HG03558 (cell line): ENCODE results near the gene LAMC2.

Experiments
- ATAC-seq: cut with Tn5 transposase; IDR thresholded peaks from one replicate; pipeline ENCODE4 v1.9.1; 2021; ENCODE audit warnings: moderate number of reproducible peaks; ENCODE audit not compliant: unreplicated experiment; ENCODE audit errors: extremely low read depth

The LAMC2 gene

DNA sequence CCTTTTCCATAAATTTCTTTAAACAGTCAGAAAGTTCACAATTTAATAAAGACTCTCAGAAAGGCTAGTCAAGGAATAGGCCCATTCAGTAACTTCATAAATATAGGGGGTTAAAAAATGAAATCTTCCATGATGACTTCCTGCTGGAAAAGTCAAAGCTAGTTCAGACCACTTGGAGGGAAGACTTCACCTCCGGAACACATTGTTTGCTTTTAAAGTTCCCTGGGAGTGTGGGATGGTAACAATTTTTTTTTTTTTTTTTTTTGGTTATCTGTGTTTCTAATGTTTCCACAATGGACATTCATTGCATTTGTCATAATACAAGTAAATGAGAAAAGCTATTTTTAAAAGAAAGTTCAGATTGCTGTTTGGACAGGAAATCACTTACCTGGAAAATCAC is 18.4 kb upstream of the LAMC2 start:
- ATAC-seq = no peak

DNA sequence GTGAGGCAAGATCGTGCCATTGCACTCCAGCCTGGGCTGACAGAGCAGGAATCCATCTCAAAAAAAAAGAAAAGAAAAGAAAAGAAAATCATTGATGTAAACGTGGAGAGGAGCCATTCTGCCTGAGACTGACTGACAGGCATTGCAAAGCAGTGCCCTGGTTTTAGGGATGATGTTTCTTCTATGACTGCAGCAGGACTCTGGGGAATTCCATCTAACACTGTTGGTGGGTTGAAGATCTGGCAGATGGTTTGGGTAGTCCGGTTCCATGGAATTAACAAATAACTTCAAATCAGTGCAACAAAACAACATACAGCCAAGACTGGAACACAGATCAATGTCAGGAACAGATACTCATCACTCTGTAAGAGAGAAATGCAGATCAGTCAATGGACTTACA is 17.8 kb upstream of the LAMC2 start:
- no peak for ATAC-seq

DNA sequence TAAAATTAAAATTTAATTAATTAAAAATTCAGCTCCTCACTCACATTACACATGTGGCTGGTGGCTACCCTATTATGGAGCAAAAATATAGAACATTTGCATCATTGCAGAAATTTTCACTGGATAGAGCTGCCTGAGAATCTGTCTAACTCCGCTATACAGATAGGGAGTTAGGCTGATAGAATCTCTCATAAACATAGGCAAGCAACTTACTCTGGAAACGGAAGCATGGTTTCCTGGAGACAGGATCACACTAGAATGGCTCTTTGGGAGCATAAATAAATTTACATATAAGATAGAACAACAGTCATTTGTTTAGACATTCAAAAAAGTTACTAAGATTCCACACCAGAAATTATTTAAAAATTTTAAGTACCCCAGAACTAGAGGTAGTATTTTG is 12.2 kb upstream of the LAMC2 start:
- ATAC-seq = no peak

DNA sequence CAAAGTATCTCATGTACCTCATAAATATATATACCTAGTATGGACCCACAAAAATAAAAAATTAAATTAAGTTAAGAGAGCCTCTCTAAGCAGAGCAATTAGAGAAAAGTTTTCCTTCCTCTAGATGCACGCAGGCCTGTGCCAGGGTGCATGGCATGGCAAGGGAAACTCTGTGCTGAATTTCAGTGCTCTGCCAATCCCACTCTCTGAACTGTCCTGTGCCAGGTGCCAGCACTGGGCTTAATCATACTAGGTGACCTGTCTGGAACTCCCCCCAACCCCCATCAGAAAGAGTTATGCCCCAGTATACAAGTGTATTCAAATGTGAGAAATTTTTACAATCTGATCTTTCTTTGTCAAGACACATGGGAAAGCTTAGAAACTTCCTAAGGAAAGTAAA is 10.4 kb upstream of the LAMC2 start:
- ATAC-seq = no peak

DNA sequence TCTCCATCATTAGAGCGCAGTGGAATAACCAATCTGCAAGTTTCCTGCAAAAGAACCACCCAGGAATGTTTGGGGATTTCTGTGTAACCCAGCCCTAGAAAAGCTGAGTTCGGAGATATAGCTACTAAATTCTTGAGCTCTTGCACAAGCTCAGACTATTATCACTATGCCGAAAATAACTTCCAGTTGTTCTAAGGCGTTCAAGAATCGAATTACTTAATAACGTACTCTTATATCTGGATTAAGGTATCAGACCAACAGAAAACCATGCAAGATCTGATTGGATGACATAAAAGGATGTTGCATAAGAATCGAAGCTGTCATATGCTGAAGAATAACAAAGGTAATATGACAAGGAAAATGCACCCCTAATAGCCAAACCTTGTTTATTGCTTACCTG is 7.5 kb upstream of the LAMC2 start:
- ATAC-seq = no peak

DNA sequence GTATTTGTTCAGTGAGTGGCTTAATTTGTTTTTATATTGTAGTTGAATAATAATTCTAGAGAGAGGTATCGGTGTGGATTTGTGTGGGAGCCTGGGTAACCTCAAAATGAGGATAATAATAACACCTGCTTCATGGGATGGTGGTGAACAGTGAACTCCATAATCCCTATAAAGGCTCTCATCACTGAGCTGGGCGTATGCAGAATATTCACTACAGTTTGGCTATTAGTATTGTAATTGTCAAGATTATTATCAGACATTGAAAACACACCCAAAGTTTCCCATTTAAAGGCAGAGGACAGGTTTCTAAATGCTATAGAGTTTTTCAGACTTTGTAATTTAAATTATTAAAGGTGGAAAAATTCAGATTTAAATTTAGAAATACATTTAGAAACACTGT is 7.0 kb upstream of the LAMC2 start:
- ATAC-seq = no peak

DNA sequence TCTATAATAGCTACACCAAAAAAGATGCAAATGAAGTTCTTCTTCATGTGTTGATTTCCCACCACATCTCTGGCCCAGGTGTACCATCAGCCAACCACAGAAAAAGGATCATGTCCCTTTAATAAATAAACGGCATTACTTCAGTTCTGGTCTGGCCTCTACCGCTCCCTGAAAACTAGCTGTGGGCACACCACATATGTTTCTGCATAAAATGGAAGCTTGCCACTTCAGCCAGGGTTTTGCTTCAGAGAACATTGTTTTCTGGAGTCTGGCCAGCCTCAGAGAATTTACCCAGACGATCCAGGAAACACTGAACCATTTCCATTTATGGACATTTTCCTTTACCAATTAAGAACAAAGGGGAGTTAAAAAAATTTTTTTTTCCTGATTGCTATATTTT is 5.8 kb upstream of the LAMC2 start:
- ATAC-seq = no peak

DNA sequence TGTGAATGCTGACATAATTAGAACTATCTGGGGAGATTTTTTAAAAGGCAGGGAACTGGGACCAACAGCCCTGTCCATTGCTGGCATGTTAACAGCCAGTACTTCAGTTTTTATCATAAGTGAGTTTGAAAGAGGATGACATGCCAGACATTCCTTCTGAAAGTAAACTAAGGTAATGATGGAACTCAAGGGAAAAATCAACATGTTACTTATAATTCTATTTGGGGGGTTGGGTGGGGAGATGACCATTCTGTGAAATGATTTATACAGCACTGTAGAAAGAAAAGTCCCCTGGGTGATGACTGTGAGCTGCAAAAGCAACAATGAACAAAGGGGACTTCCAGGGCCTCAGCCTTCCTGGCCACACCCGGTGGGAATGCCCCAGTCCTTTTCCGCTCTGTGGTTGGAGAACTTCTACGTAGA is 5.4 kb upstream of the LAMC2 start:
- ATAC-seq = peak; percentile 55

DNA sequence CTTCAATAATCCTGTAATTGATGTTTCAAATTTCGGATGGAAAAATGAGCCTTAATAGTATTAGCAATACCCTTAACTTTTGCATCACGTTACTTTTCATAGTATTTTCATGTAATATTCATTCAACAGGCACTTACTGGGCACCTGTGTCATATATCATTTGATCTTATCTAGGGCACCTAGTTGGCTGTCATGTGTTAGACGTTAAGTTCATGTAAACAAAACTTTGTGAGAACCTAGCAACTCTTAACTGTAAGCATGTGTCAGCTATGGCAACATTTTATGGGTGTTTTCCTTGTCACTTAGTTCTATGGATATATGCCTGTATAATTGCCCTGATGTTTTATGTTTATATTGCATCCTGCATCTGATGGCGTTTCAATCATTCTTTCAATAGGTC is 777 bp downstream of the LAMC2 start:
- no peak for ATAC-seq

DNA sequence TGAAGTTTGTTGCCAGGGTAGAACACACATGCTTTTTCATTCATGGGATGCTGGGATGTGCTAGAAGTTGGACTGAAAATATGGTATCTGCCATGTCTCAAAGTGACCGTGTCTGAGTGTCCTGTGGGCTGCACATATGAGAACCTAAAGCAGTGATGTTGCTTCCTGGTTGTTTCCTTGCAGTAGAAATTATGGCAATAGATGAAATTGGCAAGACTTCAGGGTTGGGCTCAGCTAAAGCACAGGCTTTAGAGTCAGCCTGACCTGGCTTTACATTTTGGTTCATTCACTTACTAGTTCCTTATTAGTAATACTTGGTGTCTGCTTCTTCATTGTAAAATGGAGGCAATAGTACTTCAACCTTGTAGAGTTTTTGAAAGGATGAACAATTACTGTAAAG is 2.2 kb downstream of the LAMC2 start:
- ATAC-seq = no peak

DNA sequence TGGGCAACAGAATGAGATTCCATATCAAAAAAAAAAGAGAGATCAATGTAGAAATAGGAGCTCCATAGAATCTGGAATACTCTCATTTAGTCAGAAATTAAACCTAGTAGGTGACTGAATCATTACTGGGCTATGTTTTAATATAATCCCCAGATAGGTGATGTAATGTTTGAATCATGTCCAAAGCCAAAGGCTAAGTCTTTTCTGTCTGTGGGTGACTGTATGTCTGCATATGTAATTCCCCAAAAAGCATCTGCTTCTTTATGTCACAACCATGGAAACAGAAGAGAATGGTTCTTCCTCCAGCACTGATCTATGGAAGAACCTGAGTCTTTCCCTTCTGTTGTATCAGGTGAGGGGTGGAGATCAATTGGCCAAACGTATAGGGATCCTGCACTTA is 5.8 kb downstream of the LAMC2 start:
- no peak for ATAC-seq

DNA sequence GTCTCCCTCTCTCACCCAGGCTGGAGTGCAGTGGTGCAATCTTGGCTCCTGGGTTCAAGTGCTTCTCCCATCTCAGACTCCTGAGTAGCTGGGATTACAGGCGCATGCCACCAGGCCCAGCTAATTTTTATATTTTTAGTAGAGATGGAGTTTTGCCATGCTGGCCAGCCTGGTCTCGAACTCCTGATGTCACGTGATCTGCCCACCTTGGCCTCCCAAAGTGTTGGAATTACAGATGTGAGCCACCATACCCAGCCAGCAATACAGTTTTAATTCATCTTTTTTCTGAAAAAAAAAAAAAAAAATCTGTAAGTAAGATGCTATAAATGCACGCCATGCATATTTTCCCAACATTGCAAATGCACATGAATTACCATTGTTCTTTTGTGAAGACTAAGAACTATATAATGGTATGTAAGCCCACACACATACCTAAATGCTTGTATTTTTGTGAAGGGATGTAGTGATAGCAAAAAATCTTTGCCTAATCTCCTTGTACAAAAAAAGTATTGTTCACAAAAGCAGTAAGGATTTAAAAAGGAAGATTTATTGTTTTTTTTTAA is 8.0 kb downstream of the LAMC2 start:
- ATAC-seq = no peak

DNA sequence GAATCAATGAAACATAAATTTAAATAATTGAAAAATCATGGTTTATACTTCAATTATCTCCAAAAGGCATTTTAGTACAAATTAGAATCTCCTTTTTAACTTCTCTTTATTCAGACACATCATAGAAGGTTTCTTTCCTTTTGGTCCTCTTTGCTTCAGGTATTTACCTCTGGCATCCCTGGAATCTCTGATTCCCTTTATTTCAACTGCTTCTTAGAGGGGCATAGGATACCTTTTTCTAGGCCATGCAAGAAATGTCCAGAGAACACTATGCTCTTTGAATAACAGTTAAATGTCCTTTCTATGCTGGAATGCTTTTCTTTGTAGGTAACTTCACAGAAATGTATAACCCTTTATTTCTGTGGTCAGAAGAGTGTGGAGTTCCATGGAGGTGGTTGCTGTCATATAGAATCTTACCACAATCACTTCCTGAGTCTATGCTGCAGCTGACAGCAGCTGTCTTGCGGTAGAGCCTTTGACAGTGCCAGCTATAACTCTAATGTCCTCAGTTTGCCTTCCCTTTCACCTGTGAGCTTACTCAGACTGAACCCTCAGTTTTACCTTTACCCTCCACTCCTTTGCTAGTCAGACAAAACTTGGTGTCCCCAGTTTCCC is 8.6 kb downstream of the LAMC2 start:
- ATAC-seq = peak; percentile 93

DNA sequence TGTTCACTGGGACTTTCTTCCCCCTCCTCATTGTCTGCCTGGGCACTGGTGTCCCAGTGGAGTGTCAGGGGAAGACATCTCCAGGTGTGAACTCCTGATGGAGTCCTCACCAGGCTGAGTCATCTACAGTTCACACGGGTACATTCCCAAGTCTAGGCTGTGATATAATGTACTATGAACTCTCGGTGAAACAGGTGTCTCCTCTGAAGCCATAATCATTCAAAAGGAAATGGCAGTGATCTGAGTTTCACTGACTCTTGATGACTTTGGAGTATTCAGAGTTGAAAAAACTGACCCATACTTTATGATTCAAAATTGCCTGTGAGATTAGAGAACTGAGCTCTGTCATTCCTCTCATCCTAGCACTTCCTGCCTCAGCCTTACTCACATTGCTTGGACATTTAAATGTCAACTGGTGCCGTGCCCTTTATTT is 9.1 kb downstream of the LAMC2 start:
- ATAC-seq = peak; percentile 20

DNA sequence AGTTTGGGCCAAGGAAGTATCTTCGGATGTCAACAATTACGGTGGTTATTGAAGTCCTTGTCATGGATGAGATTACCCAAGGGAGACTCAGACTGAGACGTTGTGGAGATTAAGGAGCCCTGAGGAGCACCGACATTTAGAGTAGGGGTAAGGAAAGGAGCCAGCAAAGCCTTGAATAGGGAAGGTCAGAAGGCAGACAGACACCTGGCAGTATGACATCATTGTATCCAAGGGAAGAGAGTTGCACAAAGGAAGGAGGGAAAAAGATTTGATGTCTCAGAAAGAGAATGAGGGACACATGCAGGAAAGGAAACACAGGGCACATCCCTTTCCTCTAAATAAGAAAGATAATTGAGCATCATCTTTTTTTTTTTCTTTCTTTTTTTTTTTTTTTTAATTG is 11.7 kb downstream of the LAMC2 start:
- no peak for ATAC-seq

DNA sequence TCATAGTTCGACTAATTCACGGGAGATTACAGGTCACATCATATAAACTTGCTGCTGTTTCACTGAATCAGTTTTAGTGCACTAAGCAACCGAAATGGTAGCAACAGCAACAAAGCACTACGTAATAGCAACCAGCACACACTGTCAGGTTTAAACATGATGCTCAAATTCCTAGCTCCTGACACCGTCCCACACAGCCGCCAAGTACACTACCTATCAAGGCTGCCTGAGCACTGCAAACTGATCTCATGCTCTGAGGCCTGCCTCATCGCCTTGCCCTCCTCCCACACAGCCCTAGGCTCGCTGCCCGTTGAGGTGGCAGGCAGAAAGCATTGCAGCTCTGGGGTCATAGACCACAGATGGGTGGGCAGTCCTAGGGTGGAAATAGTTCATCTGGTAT is 12.4 kb downstream of the LAMC2 start:
- no peak for ATAC-seq

DNA sequence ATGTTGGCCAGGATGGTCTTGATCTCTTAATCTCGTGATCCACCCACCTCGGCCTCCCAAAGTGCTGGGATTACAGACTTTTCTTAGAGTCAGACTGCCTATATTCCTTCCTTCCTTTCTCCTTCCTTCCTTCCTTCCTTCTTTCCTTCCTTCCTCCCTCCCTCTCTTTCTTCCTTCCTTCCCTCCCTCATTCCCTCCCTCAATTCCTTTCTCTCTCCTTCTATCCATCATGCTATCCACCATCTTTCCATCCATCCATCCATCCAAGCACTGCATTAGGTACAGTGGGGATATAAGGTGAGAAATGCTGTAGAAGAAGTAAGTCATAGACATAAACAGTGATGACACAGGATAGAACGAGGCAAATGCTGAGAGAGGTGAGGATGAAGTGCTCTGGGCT is 13.2 kb downstream of the LAMC2 start:
- no peak for ATAC-seq

DNA sequence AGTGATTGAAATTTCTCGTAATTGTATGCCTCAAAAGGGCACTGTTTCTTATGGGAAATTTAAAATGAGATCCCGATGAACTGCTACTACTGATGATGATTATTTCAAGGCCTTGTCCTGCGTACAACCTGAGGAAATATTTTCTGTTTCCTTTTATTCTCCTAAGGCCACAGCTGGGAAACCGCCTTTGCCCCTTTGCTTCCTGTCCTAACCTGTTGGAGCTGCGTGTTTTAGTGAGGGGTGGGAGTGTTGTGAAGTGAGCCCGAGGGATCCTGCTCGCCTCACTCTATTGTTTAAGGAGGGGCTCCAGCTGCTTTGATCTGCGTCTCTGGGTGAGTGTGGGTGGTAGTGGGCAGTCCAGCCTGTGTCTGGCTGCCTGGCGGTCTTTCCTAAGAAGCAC is 14.4 kb downstream of the LAMC2 start:
- ATAC-seq = no peak

DNA sequence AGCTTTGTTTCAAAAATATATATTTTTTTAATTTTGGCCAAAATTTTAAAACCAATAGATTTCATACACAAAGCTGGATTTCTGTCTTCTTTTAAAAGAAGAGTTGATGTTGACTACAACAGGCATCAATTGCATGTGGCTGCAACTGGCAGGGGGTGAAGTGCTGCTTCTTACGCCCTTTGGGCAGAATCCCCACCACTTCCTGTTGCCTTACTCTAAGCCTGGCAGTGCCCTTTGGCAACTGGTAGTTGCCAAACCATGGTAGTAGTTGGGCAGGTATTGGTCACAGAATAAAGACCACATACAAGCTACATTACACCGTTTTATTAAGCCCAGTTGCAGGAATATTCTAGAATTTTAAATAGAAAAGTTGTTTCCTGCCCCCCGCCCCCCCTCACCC is 17.0 kb downstream of the LAMC2 start:
- no peak for ATAC-seq

DNA sequence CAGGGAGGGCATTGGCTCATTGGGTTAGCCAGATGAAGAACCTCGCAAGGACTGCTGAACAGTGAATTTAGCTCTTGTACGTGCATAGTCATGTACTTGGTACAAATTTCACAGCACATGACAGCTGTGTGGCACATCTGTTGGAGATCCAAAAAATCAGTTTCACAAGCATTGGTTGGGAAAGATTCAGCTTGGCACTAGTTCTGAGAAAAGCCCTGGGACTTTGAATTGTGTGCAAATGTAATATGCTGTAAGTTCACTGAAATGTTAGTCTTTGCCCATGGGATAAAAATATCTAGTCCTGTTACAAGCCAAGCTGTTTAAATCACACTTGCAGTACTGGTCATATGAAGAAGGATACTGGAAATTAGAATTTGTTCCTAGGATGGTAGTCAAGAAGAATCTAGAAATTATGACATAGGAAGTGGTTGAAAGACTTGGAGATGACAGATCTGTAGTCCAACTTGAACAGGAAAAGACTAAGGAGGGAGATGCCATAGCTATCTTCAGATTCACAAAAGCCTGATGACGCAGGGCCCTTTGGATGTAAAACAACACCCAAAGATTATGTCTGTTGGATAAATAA is 19.2 kb downstream of the LAMC2 start:
- ATAC-seq = no peak

DNA sequence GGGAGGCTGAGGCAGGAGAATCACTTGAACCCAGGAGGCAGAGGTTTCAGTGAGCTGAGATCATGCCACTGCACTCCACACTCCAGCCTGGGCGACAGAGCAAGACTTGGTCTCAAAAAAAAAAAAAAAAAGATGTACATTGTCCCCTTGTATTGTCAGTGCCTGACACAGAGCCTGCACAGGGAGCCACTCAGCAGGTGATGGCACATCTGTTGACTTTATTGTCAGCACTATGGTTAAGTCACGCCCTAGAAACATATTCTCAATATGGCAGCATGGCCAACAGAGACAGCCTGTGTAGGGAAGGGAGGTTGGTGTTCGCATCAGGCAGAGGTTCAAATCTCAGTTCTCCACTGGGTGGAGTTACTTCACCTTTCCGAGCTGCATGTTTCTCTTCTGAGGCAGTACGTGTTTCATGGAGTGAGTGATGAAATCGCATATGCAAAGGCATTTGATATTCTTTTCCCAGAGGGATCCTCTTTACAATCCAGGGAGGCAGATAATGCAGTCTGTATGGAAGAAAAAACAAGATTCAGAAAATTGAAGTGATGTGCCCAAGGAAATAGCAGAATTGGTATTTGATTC is 20.6 kb downstream of the LAMC2 start:
- no peak for ATAC-seq
